Measurements from ENCODE around the gene CUL5. TPM values are rescaled to one million over a fixed set of nuclear protein-coding genes. Genes with fewer than 3 reads are reported as not detected.
A peak's percentile ranks its signal among the peaks of the same experiment; 100 is the strongest.
"Not testable (repeated sequence)": the region's sequence is repeated elsewhere in the genome, so short reads cannot be mapped to it uniquely, and the experiment has no call there.

Gene CUL5
- polyA plus RNA-seq, 1 of the 3 experiments (the other 2 are of a cell fraction): 8.0 TPM

- Histone ChIP-seq H3K9ac (no peak overlapping the region), H4K20me1 (ENCODE audit: insufficient read depth) (no peaks in the 10 kb centered on the region), H3K4me2 (no peak overlapping the region), H2AFZ (ENCODE audit: low read depth) (no peak overlapping the region), H3K27me3 (ENCODE audit: insufficient read depth) (no peaks in the 10 kb centered on the region), H3K27ac (ENCODE audit: low read depth in 2 of 2, low read length in 1 of 2) (no peak overlapping the region), H3K4me1 (ENCODE audit: control insufficient read depth in 1 of 2, insufficient read depth in 2 of 2, low read depth in 1 of 2, low read length in 1 of 2) (peaks cover 0 to 5% of the 10 kb centered on the region in 2 experiments; a peak in 2 of 4 replicates), H3K9me2 (no peaks in the 10 kb centered on the region), H3K79me2 (ENCODE audit: insufficient read depth) (peaks cover 15% of the 10 kb centered on the region), H3F3A (replicated peaks; ENCODE audit: insufficient read depth) (peaks cover 10% of the 10 kb centered on the region), H3K36me3 (replicated peaks in 1 of 2; ENCODE audit: control insufficient read depth in 1 of 2, insufficient read depth in 2 of 2, low read length in 1 of 2) (no peaks in the 10 kb centered on the region), H3K9me3 (no peaks in the 10 kb centered on the region), H3K4me3 (ENCODE audit: low read depth in 2 of 2, low read length in 1 of 2) (no peak overlapping the region; a peak in 1 of 4 replicates)
- TF ChIP-seq USF2 (IDR thresholded peaks at IDR 0.05; ENCODE audit: borderline replicate concordance, low read depth, low read length) (no peak), MEF2A (IDR thresholded peaks at IDR 0.05; ENCODE audit: borderline replicate concordance, low read depth) (no peak), RAD21 (IDR thresholded peaks at IDR 0.05; ENCODE audit: low read length) (peak; percentile 78), POLR2AphosphoS5 (IDR thresholded peaks at IDR 0.05; ENCODE audit: low read depth, low read length) (no peak), EP300 (IDR thresholded peaks at IDR 0.05; ENCODE audit: borderline replicate concordance in 1 of 2, low read depth in 1 of 2, low read length in 1 of 2) (no peak), FOXM1 (IDR thresholded peaks at IDR 0.05; ENCODE audit: low read depth) (no peak), ELF1 (IDR thresholded peaks at IDR 0.05) (no peak), SMC3 (IDR thresholded peaks at IDR 0.05; ENCODE audit: low read depth, low read length) (peak; percentile 25)
- TF ChIP-seq, protein P1, sequence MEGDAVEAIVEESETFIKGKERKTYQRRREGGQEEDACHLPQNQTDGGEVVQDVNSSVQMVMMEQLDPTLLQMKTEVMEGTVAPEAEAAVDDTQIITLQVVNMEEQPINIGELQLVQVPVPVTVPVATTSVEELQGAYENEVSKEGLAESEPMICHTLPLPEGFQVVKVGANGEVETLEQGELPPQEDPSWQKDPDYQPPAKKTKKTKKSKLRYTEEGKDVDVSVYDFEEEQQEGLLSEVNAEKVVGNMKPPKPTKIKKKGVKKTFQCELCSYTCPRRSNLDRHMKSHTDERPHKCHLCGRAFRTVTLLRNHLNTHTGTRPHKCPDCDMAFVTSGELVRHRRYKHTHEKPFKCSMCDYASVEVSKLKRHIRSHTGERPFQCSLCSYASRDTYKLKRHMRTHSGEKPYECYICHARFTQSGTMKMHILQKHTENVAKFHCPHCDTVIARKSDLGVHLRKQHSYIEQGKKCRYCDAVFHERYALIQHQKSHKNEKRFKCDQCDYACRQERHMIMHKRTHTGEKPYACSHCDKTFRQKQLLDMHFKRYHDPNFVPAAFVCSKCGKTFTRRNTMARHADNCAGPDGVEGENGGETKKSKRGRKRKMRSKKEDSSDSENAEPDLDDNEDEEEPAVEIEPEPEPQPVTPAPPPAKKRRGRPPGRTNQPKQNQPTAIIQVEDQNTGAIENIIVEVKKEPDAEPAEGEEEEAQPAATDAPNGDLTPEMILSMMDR (IDR thresholded peaks at IDR 0.05): peak; percentile 78
- TF ChIP-seq, protein P2, sequence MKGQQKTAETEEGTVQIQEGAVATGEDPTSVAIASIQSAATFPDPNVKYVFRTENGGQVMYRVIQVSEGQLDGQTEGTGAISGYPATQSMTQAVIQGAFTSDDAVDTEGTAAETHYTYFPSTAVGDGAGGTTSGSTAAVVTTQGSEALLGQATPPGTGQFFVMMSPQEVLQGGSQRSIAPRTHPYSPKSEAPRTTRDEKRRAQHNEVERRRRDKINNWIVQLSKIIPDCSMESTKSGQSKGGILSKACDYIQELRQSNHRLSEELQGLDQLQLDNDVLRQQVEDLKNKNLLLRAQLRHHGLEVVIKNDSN (IDR thresholded peaks at IDR 0.05; ENCODE audit: borderline replicate concordance, low read depth): no peak
- ChIA-PET POLR2A (no interaction called here), CTCF (interaction anchor here (0.6 to 2.6 kb wide), 21 partner anchors 9 to 538 kb away, joined by 3 to 30 read pairs (median 4); partner anchors contain the start of genes ATM and NPAT)
- DNase-seq: peak; percentile 44
Observed at GRCh38 chr11:108117746-108118371, 109.2 kb downstream of the CUL5 start.

DNA sequence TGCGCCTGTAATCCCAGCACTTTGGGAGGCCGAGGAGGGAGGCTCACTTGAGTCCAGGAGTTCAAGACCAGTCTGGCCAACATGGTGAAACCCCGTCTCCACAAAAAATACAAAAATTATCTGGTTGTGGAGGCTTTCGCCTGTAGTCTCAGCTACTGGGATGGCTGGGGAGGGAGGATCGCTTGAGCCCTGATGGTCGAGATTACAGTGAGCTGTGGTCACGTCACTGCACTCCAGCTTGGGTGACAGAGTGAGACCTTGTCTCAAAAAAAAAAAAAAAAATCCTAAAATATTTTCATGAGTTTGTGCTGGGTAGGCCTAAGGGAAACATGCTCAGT, 112.2 kb downstream of the CUL5 start:
- H3K9ac ChIP-seq: peak overlapping the region; percentile 84; the same call in 1 of the 2 replicates
- H3K9me2 ChIP-seq; POLR2A ChIA-PET; H3K36me3 ChIP-seq (replicated peaks in 1 of 2; ENCODE audit: control insufficient read depth in 1 of 2, insufficient read depth in 2 of 2, low read length in 1 of 2); H3K9me3 ChIP-seq; DNase-seq; H4K20me1 ChIP-seq (ENCODE audit: insufficient read depth); CTCF ChIA-PET; H3K27me3 ChIP-seq (ENCODE audit: insufficient read depth); H3F3A ChIP-seq (replicated peaks; ENCODE audit: insufficient read depth): not testable (repeated sequence)
- H3K4me1 ChIP-seq (ENCODE audit: control insufficient read depth in 1 of 2, insufficient read depth in 2 of 2, low read depth in 1 of 2, low read length in 1 of 2): peaks cover 0 to 22% of the 10 kb centered on the region in 2 experiments; a peak in 3 of 4 replicates
- H3K4me3 ChIP-seq (ENCODE audit: low read depth in 2 of 2, low read length in 1 of 2): peak overlapping the region; percentile 68 to 89
- WGBS (ENCODE audit: low lambda C conversion rate): 48% methylated on average over 7 of the region's 7 CpGs
- peak overlapping the region; percentile 7 to 17; a peak in 1 of 4 replicates for H3K27ac ChIP-seq (ENCODE audit: low read depth in 2 of 2, low read length in 1 of 2)
- peak overlapping the region; percentile 93; the same call in 1 of the 2 replicates for H2AFZ ChIP-seq (ENCODE audit: low read depth)
- peaks cover 43% of the 10 kb centered on the region for H3K79me2 ChIP-seq (ENCODE audit: insufficient read depth)
- peak overlapping the region; percentile 95 for H3K4me2 ChIP-seq
